Endothelial cell of umbilical vein (primary cell): ENCODE data around the gene SRSF1. TPM values are rescaled to one million over a fixed set of nuclear protein-coding genes. Genes with fewer than 3 reads are reported as not detected.

Experiments
- BruUV-seq: library from RNA; stranded (reverse); fragments of 400-500 nt; replicated peaks from 2 replicates; lab custom pipeline; 2021; lab: Mats Ljungman, UMichigan
- CTCF ChIA-PET: fragments of 300-600, 350-600 bp; sonication (Branson Sonifier 250); formaldehyde crosslinking; loops from one replicate; lab custom pipeline; 2021; ENCODE audit warnings: antibody characterized with exemption, inconsistent platforms; lab: Charles Lee
- POLR2A ChIA-PET: fragments of 300-600, 350-600 bp; sonication (Branson Sonifier 250); formaldehyde crosslinking; loops from one replicate; lab custom pipeline; 2021; ENCODE audit warnings: antibody characterized with exemption, inconsistent platforms; lab: Charles Lee
- DNase-seq: peaks from one replicate; pipeline ENCODE4 v3.0.0-alpha.2; 2011; ENCODE audit warnings: low read depth, low spot score
- FAIRE-seq: peaks from 2 replicates; lab custom pipeline; 2011; peaks lifted over from hg19 to GRCh38; lab: Jason Lieb, UNC
- H2AFZ ChIP-seq: 2 replicates; pipeline ENCODE4 v1.6.0; 2012; ENCODE audit warnings: low read depth, low read length, control low read depth, inconsistent platforms
- H3K27ac ChIP-seq: 2 replicates; pipeline ENCODE4 v1.5.1; 2011; ENCODE audit warnings: low read depth, mild to moderate bottlenecking, control low read depth, low read length, moderate library complexity; ENCODE audit not compliant: insufficient read depth
- H3K27me3 ChIP-seq, 2 experiments: 2 replicates each; pipeline versions ENCODE4 v1.6.0 to v1.6.1; 2011; ENCODE audit warnings: low read length in 2 of 2, mixed read lengths in 1 of 2; ENCODE audit not compliant: control insufficient read depth in 2 of 2, insufficient read depth in 2 of 2
- H3K36me3 ChIP-seq, 2 experiments: 2 replicates in 1 of 2; 3 replicates in 1 of 2; pipeline ENCODE4 v1.5.1; 2011; ENCODE audit warnings: low read length in 2 of 2, mild to moderate bottlenecking in 1 of 2, moderate library complexity in 1 of 2; ENCODE audit not compliant: control insufficient read depth in 2 of 2, insufficient read depth in 2 of 2; ENCODE audit errors: extremely low read depth in 1 of 2
- H3K4me1 ChIP-seq: 3 replicates; pipeline ENCODE4 v1.5.1; 2011; ENCODE audit warnings: mild to moderate bottlenecking, low read length; ENCODE audit not compliant: control insufficient read depth, insufficient read depth; ENCODE audit errors: extremely low read depth
- H3K4me2 ChIP-seq: 2 replicates; pipeline ENCODE4 v1.6.1; 2011; ENCODE audit warnings: low read length, control low read depth, mixed read lengths; ENCODE audit not compliant: insufficient read depth
- H3K4me3 ChIP-seq, 3 experiments: fragments of 200-600 bp in 1 of 3; sonication (generic), shearing (Covaris generic) in 1 of 3; replicated peaks in 1 of 3; 2 replicates each; pipeline ENCODE4 v1.5.1; 2011 to 2016; ENCODE audit warnings: control low read depth in 3 of 3, low read length in 3 of 3, mild to moderate bottlenecking in 2 of 3, inconsistent platforms in 1 of 3, low read depth in 1 of 3, moderate library complexity in 1 of 3; ENCODE audit not compliant: insufficient read depth in 1 of 3
- H3K79me2 ChIP-seq: 2 replicates; pipeline ENCODE4 v1.6.0; 2012; ENCODE audit warnings: low read length, inconsistent platforms; ENCODE audit not compliant: control insufficient read depth, insufficient read depth
- H3K9ac ChIP-seq: replicated peaks from 2 replicates; pipeline ENCODE3; 2011; ENCODE audit warnings: low read length, control low read depth; ENCODE audit not compliant: insufficient read depth; ENCODE audit errors: extremely low read depth
- H3K9me1 ChIP-seq: replicated peaks from 3 replicates; pipeline ENCODE4 v1.6.0; 2011; ENCODE audit warnings: mild to moderate bottlenecking, low read length; ENCODE audit not compliant: control insufficient read depth, insufficient read depth; ENCODE audit errors: extremely low read depth
- H3K9me3 ChIP-seq: replicated peaks from 2 replicates; pipeline ENCODE4 v1.5.1; 2012; ENCODE audit warnings: low read length, inconsistent platforms; ENCODE audit not compliant: control insufficient read depth, insufficient read depth
- H4K20me1 ChIP-seq: replicated peaks from 2 replicates; pipeline ENCODE3; 2011; ENCODE audit warnings: mild to moderate bottlenecking, low read length; ENCODE audit not compliant: control insufficient read depth, insufficient read depth; ENCODE audit errors: extremely low read depth
- EZH2 ChIP-seq: IDR thresholded peaks from 2 replicates; pipeline ENCODE4 v1.6.1; 2012; ENCODE audit warnings: borderline replicate concordance, low read depth, mild to moderate bottlenecking, moderate library complexity, low read length, inconsistent platforms; ENCODE audit not compliant: severe bottlenecking
- FOS ChIP-seq: IDR thresholded peaks from 2 replicates; pipeline ENCODE4 v1.6.1; 2011; ENCODE audit warnings: mild to moderate bottlenecking, low read length, moderate library complexity, borderline replicate concordance; ENCODE audit not compliant: insufficient read depth
- GATA2 ChIP-seq: IDR thresholded peaks from 2 replicates; pipeline ENCODE4 v1.7.0; 2011; ENCODE audit warnings: low read depth, mild to moderate bottlenecking, moderate library complexity, mixed read lengths, low read length; ENCODE audit not compliant: insufficient read length, insufficient read depth
- JUN ChIP-seq: IDR thresholded peaks from 2 replicates; pipeline ENCODE4 v1.6.1; 2011; ENCODE audit warnings: borderline replicate concordance, low read depth; ENCODE audit not compliant: insufficient read length, insufficient read depth
- MAX ChIP-seq: IDR thresholded peaks from 2 replicates; pipeline ENCODE4 v1.6.1; 2011; ENCODE audit not compliant: insufficient read depth, insufficient read length
- MYC ChIP-seq: IDR thresholded peaks from one replicate; pipeline ENCODE4 v1.6.1; 2011; ENCODE audit warnings: mild to moderate bottlenecking, low read depth, low read length
- POLR2A ChIP-seq: IDR thresholded peaks from 2 replicates; pipeline ENCODE4 v1.6.1; 2012; ENCODE audit warnings: low read depth, mild to moderate bottlenecking, control low read depth, low read length
- POLR2AphosphoS5 ChIP-seq: IDR thresholded peaks from 2 replicates; pipeline ENCODE4 v1.6.1; 2012; ENCODE audit warnings: low read depth, mild to moderate bottlenecking, control low read depth, low read length, moderate library complexity; ENCODE audit not compliant: insufficient read depth
- dilution Hi-C: fragments of 300-500 bp; cut with MboI; formaldehyde crosslinking; loops from one replicate; pipeline ENCODE4 v1.15.0; 2019; ENCODE audit warnings: low sequenced_read_pairs; ENCODE audit not compliant: extremely low pct_ligation_motif_present
- intact Hi-C: fragments of 100-400 bp; cut with micrococcal nuclease; formaldehyde crosslinking; loops from one replicate; pipeline ENCODE4 v1.10.0; 2022
- polyA plus RNA-seq, 4 experiments: library from polyadenylated mRNA; depleted of rRNA in 3 of 4; stranded (reverse) in 3 of 4; unstranded in 1 of 4; fragments of >200 nt; gene quantifications; 2 replicates each; pipeline versions ENCODE4 v1.2.1 to v1.2.3, GENCODE V29; 2011 to 2012; ENCODE audit warnings: missing spikeins in 1 of 4
- total RNA-seq: library from RNA; stranded (reverse); gene quantifications from 2 replicates; pipeline ENCODE4 v1.2.3, GENCODE V29; 2021
- TF ChIP-seq, protein P1 (sequence below), 2 donors: IDR thresholded peaks; 1 replicate in 1 of 2; 2 replicates in 1 of 2; pipeline ENCODE4 v1.5.1; 2011; ENCODE audit warnings: low read length in 2 of 2, mild to moderate bottlenecking in 2 of 2, moderate library complexity in 2 of 2, control low read depth in 1 of 2, inconsistent platforms in 1 of 2, low read depth in 1 of 2; ENCODE audit not compliant: insufficient read depth in 1 of 2; ENCODE audit errors: extremely low read depth in 1 of 2

SRSF1 gene
- total and polyA plus RNA-seq, 2 donors (not counting 3 experiments of a cell fraction or from before 2014, with no cell fraction given), result 133 to 316 TPM

DNA sequence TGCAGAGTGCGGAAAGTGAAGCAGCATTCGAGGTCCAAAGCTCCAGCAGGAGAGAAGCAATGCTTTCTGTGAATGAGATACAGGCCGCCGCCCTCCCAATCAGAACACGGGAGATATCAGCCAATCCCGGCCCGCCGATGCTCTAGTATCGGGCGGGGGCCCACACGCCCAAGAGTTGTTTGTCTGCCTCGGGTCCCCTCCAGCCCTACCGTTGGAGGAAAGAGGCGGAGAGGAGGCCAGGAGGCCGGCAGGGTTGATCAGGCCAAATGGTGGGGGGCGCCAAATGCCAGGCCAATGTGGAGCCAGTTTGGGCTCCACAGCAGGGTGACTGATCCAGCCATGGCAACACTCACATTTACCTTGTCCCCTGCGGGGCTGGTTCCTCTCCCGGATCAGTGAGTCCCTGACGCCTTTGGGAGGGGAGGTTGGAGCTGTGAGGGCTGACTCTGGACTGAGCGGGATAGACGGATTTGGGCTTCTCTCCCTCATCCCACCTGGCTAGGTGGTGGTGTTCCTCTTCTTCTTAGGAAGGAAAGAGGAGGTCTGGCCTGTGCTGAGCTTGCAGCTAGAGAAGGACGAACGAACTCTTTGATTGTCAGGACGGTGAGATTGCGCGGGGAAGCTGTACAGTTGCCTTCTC lies 41.4 kb downstream of the SRSF1 start:
- no peak overlapping the region for H3K4me3 ChIP-seq
- H3K4me2 ChIP-seq, result no peak overlapping the region
- FAIRE-seq, result no peak
- H3K36me3 ChIP-seq, result no peaks in the 10 kb centered on the region
- H2AFZ ChIP-seq, result no peak overlapping the region
- H3K9me3 ChIP-seq, result no peaks in the 10 kb centered on the region
- no peak overlapping the region for H3K27ac ChIP-seq
- no peak for DNase-seq
- H3K9me1 ChIP-seq, result no peaks in the 10 kb centered on the region
- CTCF ChIA-PET, result interaction anchor here (1.0 to 4.2 kb wide), 3 partner anchors 10 to 73 kb away, joined by 3 to 16 read pairs (median 3); partner anchors contain the start of gene CUEDC1
- peaks cover 4% of the 10 kb centered on the region for H3K4me1 ChIP-seq
- no peak overlapping the region for H3K9ac ChIP-seq
- no peaks in the 10 kb centered on the region for H3K27me3 ChIP-seq
- intact Hi-C loops (no loop called here), dilution Hi-C loops (no loop called here)
- TF ChIP-seq POLR2AphosphoS5 (no peak), EZH2 (no peak), JUN (no peak), MAX (no peak), GATA2 (no peak), FOS (no peak), MYC (no peak), POLR2A (no peak)
- TF ChIP-seq, protein P1, sequence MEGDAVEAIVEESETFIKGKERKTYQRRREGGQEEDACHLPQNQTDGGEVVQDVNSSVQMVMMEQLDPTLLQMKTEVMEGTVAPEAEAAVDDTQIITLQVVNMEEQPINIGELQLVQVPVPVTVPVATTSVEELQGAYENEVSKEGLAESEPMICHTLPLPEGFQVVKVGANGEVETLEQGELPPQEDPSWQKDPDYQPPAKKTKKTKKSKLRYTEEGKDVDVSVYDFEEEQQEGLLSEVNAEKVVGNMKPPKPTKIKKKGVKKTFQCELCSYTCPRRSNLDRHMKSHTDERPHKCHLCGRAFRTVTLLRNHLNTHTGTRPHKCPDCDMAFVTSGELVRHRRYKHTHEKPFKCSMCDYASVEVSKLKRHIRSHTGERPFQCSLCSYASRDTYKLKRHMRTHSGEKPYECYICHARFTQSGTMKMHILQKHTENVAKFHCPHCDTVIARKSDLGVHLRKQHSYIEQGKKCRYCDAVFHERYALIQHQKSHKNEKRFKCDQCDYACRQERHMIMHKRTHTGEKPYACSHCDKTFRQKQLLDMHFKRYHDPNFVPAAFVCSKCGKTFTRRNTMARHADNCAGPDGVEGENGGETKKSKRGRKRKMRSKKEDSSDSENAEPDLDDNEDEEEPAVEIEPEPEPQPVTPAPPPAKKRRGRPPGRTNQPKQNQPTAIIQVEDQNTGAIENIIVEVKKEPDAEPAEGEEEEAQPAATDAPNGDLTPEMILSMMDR (IDR thresholded peaks at IDR 0.05; ENCODE audit: extremely low read depth in 1 of 2, insufficient read depth in 1 of 2, low read depth in 1 of 2, low read length in 2 of 2), result no peak
- no peaks in the 10 kb centered on the region for H4K20me1 ChIP-seq
- no peaks in the 10 kb centered on the region for H3K79me2 ChIP-seq
- no TSS peak for BruUV-seq
- POLR2A ChIA-PET, result no interaction called here
